SK-N-SH (cell line): Measurements from ENCODE around the gene AMDHD1.

Source experiments
- CTCF ChIP-seq: fragments of 200-600 bp; sonication (generic); IDR thresholded peaks from 2 replicates; pipeline ENCODE4 v1.6.1; 2017; ENCODE audit warnings: antibody characterized with exemption, mild to moderate bottlenecking, moderate library complexity
- EP300 ChIP-seq, 2 experiments: IDR thresholded peaks; 2 replicates each; pipeline versions ENCODE4 v1.4.0 to v1.6.1; 2012; ENCODE audit warnings: borderline replicate concordance in 1 of 2, low read depth in 1 of 2, low read length in 1 of 2
- EZH2phosphoT487 ChIP-seq: fragments of 200-600 bp; sonication (generic); IDR thresholded peaks from 2 replicates; pipeline ENCODE4 v1.6.1; 2017; ENCODE audit warnings: low read depth, mixed run types, mild to moderate bottlenecking, antibody characterized with exemption, moderate library complexity, borderline replicate concordance
- GABPA ChIP-seq: IDR thresholded peaks from 2 replicates; pipeline ENCODE4 v1.4.0; 2012; ENCODE audit warnings: low read depth, mild to moderate bottlenecking
- POLR2AphosphoS5 ChIP-seq: IDR thresholded peaks from 2 replicates; pipeline ENCODE4 v1.6.1; 2012; ENCODE audit warnings: low read depth, low read length
- RAD21 ChIP-seq: IDR thresholded peaks from 2 replicates; pipeline ENCODE4 v1.6.1; 2012; ENCODE audit warnings: mild to moderate bottlenecking, low read length
- RCOR1 ChIP-seq: fragments of 150-350 bp; IDR thresholded peaks from 2 replicates; pipeline ENCODE4 v1.6.1; 2017; ENCODE audit warnings: antibody characterized with exemption, low read length
- REST ChIP-seq: IDR thresholded peaks from 2 replicates; pipeline ENCODE4 v1.6.1; 2012; ENCODE audit warnings: mild to moderate bottlenecking, low read depth, low read length, moderate library complexity
- TEAD4 ChIP-seq: IDR thresholded peaks from 2 replicates; pipeline ENCODE4 v1.4.0; 2012; ENCODE audit warnings: mild to moderate bottlenecking, borderline replicate concordance; ENCODE audit not compliant: insufficient read depth

GRCh38 chr12:95995238-95996031, 52.3 kb downstream of the AMDHD1 start:
- TF ChIP-seq CTCF (no peak), POLR2AphosphoS5 (no peak), RCOR1 (no peak), REST (no peak), EP300 (IDR thresholded peaks at IDR 0.05; ENCODE audit: borderline replicate concordance in 1 of 2, low read depth in 1 of 2, low read length in 1 of 2) (no peak), EZH2phosphoT487 (no peak), TEAD4 (no peak), GABPA (no peak), RAD21 (no peak)
